ENCODE results near the gene UBC.

DNA sequence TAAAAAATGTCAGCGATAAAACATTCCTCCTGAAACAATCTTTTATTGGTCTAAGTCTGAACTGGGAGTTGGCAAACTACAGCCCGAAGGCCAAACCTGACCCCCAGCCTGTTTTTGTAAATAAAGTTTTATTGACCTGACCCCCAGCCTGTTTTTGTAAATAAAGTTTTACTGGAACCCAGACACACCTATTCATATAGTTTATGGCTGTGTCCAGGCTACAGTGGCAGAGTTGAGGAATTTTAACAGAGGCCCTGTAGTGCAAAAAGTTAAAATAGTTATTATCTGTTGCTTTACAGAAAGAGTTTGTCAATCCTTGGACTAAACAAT, 38.7 kb downstream of the UBC start:
- TF ChIP-seq POLR2A (IDR thresholded peaks at IDR 0.05; ENCODE audit: low read depth, low read length) (no peak), TAF1 (IDR thresholded peaks at IDR 0.05; ENCODE audit: borderline replicate concordance, low read depth, low read length) (no peak), POLR2AphosphoS5 (IDR thresholded peaks at IDR 0.05; ENCODE audit: low read depth, low read length) (no peak)
